HG02885 (cell line): ENCODE results near the gene DERA.
"Not testable (repeated sequence)": the region's sequence is repeated elsewhere in the genome, so short reads cannot be mapped to it uniquely, and the experiment has no call there.

Source experiments
- ATAC-seq: cut with Tn5 transposase; IDR thresholded peaks from one replicate; pipeline ENCODE4 v1.9.1; 2021; ENCODE audit warnings: mild to moderate bottlenecking; ENCODE audit not compliant: unreplicated experiment, poor library complexity

DERA gene

DNA sequence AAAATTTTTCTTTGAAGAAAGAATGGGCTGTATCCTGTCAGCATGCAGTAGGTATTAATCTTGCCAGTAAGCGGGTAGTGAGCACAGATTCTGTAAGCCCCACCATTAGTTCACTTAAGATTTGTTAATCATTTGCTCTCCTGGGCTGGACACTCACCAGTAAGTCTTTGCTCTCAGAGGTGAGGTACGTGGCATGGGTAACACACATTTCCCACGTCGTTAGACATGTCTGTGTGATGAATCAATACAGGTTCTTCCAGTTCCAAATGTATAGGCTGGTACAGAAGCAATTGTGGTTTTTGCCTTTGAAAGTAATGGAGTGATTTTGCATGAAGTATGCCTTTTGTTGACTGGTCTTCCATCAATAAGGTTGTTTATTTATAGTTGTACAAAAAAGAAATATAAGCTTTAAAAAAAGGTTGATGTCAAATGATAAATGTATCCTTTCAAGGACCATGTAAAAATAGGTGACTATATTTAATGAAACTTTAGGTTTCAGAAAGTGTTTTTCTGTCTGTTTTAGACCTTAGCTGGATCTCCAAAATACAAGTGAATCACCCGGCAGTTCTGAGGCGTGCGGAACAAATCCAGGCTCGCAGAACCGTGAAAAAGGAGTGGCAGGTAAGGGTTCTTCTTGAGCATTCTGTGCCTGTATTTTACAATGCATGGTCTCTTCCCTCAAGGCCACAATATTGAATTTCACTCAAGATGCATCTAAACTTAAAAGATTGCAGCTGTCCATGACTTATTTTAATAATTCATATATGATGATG is 45.5 kb downstream of the DERA start:
- no peak for ATAC-seq

DNA sequence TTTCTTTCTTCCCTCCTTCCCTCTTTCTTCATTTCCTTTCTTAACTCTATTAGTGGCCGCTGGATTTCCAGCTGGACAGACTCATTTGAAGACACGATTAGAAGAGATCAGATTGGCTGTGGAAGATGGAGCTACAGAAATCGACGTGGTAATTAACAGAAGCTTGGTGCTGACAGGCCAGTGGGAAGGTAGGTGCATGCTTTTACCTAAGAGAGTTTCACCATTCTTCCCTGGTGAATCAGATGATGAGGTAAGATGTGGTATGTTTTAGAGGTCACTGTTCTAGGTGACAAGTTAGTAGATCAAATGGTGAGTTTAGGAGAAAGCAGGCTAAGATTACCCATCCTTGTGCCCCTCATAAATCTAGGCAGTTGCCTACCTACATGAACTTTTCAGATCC is 51.6 kb downstream of the DERA start:
- ATAC-seq, result no peak

DNA sequence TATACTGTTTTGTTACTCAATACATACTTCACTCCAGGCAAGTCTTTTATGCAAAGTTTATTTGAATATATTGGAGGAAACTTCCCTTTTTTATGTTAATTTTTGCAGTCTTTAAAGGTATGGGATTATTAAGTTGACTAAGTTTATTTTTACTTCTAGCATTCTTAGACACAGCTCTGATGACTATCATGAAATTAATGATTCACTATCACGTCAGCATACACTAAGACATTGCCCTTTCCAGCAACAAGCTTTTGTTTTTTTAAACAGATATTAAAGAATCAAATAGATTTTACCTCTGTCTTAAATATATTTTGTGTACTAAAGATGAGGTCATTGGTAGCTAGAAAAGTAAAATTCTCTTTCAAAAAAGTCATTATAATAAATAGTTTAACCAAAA is 52.1 kb downstream of the DERA start:
- ATAC-seq, result no peak

DNA sequence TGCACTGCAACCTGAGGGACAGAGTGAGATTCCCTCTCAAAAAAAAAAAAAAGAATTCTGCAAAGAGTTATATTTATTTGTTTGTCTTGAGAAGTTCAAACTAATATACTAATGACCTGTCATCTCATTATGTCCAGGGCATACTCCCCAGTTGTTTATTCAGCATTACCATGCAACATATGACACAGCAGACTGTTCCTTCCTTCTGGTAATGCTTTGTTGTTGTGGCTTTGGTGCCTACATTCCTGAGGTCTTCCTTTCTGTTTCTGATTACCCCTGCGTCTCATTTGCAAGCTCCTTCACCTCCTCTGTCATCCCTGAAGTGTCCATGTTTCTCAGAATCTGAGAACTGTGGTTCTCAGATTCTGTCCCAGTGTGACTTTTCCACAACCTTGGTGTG is 55.3 kb downstream of the DERA start:
- no peak for ATAC-seq

DNA sequence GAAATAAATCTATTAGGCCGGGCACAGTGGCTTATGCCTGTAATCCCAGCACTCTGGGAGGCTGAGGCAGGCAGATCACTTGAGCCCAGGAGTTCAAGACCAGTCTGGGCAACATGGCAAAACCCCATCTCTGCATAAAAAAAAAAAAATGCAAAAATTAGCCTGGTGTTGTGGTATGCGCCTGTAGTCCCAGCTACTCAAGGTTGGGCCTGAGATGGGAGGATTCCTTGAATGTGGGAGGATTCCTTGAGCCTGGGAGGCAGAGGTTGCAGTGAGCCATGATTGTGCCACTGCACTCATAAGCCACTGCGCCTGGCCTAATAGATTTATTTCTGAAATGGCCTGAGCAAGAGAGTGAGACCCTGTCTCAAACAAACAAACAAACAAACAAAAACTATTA is 55.9 kb downstream of the DERA start:
- not testable (repeated sequence) for ATAC-seq

DNA sequence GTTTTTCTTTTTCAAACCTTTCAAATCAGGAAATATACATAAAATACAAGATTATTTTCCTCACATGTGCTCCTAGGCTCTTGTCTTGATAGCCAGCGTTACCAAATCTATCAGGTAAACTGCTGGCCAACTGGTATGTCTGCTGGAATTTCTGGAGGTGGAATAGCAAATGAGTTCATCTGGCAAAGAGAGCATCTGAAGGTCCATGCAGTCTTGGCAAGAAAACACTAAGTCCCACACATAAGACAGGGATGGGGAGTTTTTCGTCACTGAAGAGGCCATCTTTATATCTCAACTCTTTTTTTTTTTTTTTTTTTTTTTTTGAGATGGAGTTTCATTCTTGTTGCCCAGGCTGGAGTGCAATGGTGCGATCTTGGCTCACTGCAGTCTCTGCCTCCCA is 60.1 kb downstream of the DERA start:
- ATAC-seq, result no peak

DNA sequence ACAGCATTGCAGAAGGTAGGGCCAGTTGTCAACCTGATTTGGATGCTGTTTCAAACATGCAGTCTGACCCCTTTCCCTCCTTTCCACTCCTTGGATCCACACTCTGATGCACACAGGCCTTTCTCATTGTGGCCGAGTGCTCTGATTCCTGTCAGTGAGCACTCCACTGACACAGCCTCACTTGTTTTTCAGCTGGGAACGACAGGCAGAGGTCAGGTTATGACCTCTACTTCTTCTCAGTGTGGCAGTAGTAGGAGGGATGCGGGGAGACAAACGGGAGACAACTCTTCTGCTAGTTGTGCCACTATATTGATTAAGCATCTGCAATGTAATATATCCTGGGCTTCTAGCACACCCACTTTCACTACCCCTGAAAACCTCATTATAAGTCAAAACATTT is 61.8 kb downstream of the DERA start:
- no peak for ATAC-seq

DNA sequence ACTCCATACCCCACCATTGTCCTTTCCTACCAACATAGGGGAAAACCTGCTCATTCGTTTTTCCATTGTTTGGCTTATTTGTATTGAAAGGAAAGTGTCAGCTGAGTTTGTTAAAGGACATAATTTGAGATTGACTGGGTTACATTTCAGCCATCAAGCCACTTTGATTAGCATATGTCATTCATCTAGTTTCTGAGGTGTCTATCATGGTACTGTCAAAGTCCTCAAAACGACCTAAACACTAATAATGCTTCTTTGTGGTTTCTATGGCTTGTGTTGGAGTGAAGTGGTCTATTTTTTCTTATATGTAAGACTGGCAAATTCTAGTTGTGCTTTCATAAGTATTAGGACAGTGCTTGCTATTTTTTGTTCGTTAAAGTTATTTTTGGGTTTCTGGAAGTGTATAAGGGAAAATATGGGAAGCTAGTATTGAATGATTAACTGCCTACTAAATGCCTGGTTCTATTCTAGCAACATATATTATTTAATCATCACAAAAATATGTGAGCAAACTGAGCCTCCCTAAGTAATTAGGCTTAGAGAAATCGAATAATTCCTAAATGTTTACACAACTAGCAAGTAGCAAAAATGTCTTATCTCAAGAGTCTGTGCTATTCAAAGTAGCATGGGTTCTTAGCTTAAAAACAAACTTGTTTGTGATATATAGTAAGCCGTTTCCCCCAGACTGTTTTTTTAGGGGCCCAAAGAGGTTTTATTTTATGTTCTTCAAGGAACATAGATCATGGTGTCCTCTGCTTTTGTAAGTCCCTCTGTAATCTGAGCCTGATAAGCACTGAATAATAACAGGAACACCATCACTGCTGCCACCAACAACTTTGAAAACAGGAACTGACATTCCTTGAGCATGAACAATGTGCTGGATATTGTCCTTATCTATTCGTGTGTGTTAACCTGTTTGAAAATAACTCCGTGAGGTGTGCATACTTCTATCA is 67.1 kb downstream of the DERA start:
- no peak for ATAC-seq

DNA sequence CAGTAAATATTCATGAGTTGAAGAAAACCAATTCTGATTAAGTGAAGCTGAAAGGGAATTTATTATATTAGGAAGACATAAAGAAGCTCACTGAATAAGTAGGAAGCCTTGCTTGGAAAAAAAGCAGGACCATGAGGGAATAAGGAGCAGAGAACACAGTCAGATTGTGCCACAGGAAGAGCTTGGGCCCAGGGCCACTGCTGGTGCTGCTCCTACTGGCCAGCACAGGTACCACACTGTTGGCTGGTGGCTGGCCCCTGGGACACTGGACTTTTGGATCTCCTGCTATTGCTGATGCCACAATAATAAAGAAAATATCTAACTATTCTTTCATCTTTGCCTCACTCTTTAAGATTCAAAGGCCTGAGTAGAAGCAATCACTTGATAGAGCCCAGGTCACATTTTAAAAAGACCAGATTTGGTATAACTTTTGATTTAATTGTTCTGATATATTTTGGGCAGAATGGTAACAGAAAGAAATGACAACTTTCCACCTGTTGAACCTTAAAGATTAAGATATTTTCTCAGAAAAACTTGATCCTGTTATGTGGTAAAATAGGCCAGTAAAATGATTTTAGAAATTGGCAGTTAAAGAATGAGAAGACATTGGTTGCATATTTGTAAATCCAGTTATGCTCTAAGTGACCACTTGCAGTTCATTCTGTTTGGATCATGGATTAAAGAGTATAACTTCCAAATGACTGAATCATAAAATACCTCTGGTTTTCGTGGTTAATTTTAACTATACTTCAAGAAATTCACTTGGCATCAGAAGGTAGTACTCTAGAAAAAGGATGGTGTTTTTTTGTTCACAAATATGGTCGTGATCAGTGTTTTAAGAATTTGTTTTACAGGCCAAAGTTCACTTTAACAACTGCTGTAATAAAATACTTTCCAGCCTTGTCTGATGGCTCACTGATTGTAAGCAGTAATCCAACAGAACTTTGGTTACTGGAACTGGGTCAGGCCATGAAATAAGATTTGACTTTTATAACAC is 68.3 kb downstream of the DERA start:
- ATAC-seq, result peak; percentile 75

DNA sequence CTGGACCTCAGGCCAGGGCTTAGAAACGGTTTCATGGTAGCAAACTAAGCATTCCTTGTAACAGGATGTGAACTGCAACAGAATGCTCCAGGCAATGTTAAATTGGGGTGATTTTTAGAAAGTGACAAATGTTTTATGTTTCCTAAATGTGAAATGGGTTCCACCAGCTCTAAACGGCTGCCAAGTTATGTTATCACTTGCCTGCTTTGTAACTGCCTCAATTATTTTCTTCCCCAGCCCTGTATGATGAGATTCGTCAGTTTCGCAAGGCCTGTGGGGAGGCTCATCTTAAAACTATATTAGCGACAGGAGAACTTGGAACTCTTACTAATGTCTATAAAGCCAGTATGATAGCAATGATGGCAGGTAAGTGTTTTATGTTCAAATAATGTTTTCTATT is 70.9 kb downstream of the DERA start:
- ATAC-seq, result no peak

DNA sequence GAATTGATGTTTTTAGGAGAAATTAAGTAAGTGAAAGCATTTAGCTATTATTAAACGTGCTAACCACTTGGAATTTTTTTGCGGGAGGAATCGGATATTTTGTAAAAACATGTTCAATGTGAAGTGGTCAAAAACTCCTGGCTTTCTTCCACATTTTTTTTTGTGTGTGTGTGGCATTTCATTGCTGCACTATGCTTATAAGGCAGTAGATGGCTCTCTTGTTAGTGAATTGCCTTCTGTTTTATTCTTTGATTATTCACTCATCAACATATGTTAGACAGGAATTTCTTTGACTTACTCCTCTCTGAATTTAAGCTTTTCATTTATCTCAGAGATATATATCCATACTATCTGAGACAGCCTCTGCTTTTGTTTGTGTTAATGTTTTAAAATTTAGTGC is 71.3 kb downstream of the DERA start:
- ATAC-seq, result no peak

DNA sequence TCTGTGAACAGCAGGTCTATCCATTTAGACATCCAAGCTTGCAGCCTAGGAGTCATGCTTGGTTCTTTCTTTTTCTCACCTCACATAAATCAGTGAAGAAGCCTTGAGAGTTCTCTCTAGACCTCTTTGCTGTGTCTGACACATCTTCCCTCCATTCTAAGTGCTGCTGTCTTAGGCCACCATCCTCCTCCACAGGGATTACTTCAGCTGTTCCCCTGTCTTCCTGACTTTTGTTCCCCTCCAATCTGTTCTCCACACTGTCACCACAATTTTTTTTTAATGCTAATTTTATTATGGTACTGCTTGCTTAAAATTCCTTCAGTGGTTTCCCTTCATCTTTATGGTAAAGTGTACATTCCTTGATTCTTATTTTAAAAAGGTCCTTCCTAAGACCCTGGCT is 71.8 kb downstream of the DERA start:
- no peak for ATAC-seq

DNA sequence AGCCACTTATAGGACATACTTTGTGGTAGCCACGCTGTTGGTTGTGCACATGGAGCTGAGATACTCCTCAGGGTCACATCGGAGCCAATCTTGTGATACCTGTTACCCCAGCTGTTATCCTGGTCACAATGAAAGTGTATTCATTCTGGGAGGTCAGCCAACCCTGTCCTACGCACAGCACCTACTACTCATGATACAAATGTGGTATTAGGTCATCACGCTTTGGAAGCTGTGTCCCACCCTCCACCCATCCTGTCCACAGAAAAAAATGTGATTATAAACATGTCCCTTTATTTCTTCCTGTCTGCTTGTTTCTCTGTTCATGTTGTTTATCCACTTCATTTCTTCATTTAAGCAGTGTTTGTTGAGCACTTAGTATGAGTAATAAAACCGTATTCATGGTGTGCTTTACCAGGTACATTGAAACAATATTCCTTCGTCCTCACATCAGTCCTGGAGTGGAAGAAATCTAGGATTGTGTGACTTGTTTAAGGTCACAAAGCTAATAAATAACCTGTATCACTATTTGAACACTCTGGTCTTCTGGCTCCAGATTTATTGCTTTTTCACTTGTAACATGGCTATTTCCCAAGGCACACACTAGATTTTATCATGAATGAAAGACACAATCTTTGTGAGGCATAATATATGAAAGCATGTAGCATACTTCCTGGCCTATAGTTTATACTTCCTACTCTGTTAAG is 73.1 kb downstream of the DERA start:
- no peak for ATAC-seq

DNA sequence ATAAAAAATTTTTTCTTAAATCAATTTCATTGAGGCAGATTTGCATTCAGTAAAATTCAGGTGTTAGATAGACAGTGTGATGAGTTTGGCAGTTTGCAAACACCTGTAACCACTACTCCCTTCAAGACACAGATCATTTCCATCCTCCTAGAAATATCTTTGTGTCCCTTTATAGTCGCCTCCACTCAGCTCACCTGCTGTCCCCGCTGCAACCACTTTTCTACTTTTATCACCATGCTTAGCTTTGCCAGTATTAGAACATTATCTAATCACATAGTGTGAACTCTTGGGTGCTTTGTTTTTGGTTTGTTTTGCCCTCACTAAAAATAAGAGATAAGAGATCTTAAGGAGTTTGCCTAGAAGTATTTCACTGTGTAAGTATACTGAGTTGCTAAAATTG is 73.8 kb downstream of the DERA start:
- no peak for ATAC-seq

DNA sequence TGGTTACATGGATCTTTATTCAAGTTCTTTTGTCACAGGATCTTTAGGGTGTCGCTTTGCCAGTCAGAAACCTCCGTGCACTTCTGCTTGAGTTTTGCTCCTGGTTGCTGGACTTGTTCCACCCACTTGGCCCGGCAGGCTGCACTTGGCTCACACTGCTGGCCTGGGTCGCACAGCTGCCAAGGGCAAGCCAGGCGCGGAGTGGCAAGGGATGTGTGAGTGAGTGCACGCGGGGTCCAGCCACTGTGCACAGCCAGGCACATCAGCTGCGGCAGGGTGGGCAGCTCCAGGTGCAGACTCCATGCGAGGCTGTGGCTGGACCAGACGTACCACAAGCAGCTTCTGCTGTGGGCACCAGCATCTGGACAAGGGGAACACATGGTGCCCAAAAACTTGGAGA is 76.6 kb downstream of the DERA start:
- no peak for ATAC-seq

DNA sequence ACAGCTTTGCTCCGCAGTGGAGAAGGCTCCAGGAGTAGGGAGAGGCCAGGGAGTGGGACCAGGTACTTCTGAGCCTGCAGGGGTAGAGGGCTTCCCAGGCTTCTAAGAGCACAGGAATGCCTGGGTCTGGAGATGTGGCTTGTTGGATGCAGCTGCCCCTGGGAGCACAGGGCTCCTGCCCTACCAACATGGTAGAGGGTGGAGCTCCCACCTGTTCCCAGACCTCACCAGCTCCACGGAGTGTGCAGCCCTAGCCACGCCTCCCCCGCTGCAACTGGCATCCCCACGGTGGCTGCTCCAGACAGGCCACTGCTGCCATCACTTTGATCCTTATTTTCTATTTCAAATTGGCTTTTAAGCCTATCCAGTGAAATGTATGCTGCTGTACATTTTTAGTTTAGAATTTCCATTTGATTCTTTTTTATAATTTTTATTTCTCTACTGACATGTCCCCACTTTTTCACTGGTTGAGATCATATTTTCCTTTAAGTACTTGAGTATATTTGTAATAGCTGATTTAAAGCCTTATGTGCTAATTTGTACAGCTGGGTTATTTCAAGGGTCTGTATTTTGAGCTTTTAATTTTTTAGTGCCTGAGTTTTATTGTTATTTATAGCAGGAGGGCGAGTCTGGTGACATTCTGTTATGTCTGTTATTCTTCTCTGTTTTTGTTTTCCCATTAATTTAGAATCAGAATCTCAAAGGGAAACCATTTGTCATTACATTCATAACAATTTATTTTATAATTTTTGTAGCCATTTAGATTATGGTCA is 78.0 kb downstream of the DERA start:
- ATAC-seq, result no peak

DNA sequence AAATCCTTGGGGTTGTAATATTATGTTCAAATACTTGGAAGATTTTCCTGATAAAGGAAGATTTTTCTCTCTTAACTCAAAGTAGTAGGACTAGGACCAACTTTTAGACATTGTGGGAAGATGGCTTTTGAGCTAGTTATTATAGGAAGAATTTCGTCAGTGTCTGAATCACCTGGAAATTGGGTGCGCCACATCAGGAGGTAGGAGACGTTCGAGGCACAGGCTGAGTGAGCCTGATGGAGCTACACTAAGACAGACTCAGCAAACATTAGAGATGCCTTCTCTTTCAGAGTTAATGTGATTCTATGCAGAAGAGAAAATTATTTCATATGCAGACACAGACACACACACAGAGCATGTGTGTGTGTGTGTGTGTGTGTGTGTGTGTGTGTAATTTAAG is 84.7 kb downstream of the DERA start:
- no peak for ATAC-seq

DNA sequence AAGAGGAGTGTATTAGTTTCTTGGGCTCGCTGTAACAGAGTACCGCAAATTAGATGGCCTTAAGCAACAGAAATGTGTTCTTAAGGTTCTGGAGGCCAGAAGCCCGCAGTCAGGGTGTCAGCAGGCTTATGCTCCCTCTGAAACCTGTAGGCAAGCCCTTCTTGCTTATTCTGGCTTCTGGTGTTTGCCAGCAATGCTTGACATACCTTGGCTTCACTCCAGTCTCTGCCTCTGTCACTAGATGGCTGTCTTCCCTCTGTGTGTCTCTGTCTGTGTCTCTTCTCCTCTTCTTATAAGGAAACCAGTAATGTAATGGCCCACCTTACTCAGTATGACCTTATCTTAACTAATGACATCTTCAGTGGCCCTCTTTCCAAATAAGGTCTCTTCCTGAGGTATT is 85.1 kb downstream of the DERA start:
- ATAC-seq, result no peak

DNA sequence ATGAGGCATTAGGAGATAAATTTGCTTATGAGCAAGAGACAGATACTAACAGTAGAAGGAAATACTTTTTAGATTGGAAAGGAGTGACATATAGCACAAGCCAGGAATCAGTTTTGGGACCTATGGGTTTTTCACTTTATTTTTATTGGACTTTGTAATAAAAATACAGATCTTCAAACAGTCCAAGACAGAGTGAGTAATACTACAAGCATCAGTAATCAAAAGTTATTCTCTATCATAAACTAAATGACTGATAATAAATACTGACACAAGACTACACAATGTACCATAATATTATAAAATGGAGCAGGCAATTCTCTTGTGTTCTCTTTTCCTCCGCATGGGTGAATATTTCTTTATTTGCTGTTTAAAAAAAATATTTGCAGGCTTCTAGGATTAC is 85.8 kb downstream of the DERA start:
- no peak for ATAC-seq
